RPMI7951 (cell line): ENCODE results near the gene BLTP2. TPM values are rescaled to one million over a fixed set of nuclear protein-coding genes. Genes with fewer than 3 reads are reported as not detected.
A peak's percentile ranks its signal among the peaks of the same experiment; 100 is the strongest.

Source experiments
- DNase-seq: peaks from one replicate; pipeline ENCODE4 v3.0.0-alpha.2; 2012; ENCODE audit warnings: low read depth
- total RNA-seq: library from RNA; depleted of rRNA; stranded (reverse); fragments of >200 nt; shearing (Covaris generic); gene quantifications from 2 replicates; pipeline ENCODE4 v1.2.3, GENCODE V29; 2014; rRNA removed

BLTP2 gene
- total RNA-seq, 1 experiment from 2014 or later = 58.4 TPM

- DNase-seq = peak; percentile 88
These were observed 46.1 kb downstream of the BLTP2 start, which contains the start of gene SPAG5 for GRCh38 chr17:28598799-28599310. Gene SPAG5 (minus strand): TSS chr17:28599025. CDS start chr17:28598946, 79 bp downstream.

- DNase-seq = no peak
These were observed 46.6 kb downstream of the BLTP2 start for GRCh38 chr17:28598389-28598788.

- DNase-seq = no peak
These were observed 47.2 kb downstream of the BLTP2 start for GRCh38 chr17:28597606-28598383.

Other genes with a start within 250 kb of the BLTP2 start
- gene SLC46A1, start 238.9 kb downstream of the BLTP2 start, total RNA-seq = 1.4 and 2.1 TPM in 2 replicates
- not detected in 2 replicates for gene SLC13A2, start 171.5 kb downstream of the BLTP2 start, total RNA-seq
- gene FOXN1, start 138.8 kb downstream of the BLTP2 start, total RNA-seq = not detected in 2 replicates
- gene UNC119, start 92.5 kb downstream of the BLTP2 start, total RNA-seq = 21.7 and 24.7 TPM in 2 replicates
- gene PIGS, start 73.6 kb downstream of the BLTP2 start, total RNA-seq = 55.5 and 58.8 TPM in 2 replicates
- 64.2 and 96.5 TPM in 2 replicates for gene ALDOC, start 68.3 kb downstream of the BLTP2 start, total RNA-seq
- gene SPAG5, start 46.1 kb downstream of the BLTP2 start, total RNA-seq = 84.1 and 90.9 TPM in 2 replicates
- gene RSKR, start 31.0 kb downstream of the BLTP2 start, total RNA-seq = 2.9 and 3.5 TPM in 2 replicates
- gene SDF2, start 16.7 kb upstream of the BLTP2 start, total RNA-seq = 71.9 and 76.1 TPM in 2 replicates
- 15.1 and 16.5 TPM in 2 replicates for gene SUPT6H, start 17.0 kb upstream of the BLTP2 start, total RNA-seq
- gene PROCA1, start 66.7 kb upstream of the BLTP2 start, total RNA-seq = 1.1 and 1.3 TPM in 2 replicates
- 176 and 202 TPM in 2 replicates for gene RAB34, start 72.7 kb upstream of the BLTP2 start, total RNA-seq
- gene RPL23A, start 74.8 kb upstream of the BLTP2 start, total RNA-seq = 632 and 764 TPM in 2 replicates
- 3.2 and 8.7 TPM in 2 replicates for gene TLCD1, start 81.1 kb upstream of the BLTP2 start, total RNA-seq
- 0.24 and 0.68 TPM in 2 replicates for gene NEK8, start 83.6 kb upstream of the BLTP2 start, total RNA-seq
- gene TRAF4, start 98.9 kb upstream of the BLTP2 start, total RNA-seq = 21.2 and 25.5 TPM in 2 replicates
- 2.4 and 3.4 TPM in 2 replicates for gene FAM222B, start 197.6 kb upstream of the BLTP2 start, total RNA-seq
- 29.8 and 29.9 TPM in 2 replicates for gene ERAL1, start 209.9 kb upstream of the BLTP2 start, total RNA-seq